Measurements from ENCODE around the gene NEGR1.

DNA sequence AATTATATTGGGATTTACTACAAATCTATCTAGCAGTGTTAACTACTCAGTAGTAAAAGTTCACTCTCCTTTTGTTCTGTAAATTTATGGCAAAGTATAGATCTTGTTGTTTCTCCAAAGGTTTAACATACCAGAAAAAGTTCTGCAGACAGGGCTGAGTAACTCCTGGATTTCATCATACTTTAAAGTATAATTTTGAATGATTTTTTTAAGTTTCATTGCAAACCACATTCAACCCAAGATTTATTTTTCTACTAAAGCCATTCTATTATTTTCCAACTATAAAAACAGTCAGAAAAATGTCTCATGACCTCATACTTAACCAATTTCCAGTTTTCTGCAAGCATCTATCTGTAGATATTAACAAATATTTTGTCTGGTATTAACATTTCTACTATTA lies 615.7 kb downstream of the NEGR1 start:
- no peak for TF ChIP-seq POLR2A (IDR thresholded peaks at IDR 0.05)
- TF ChIP-seq, protein P1, sequence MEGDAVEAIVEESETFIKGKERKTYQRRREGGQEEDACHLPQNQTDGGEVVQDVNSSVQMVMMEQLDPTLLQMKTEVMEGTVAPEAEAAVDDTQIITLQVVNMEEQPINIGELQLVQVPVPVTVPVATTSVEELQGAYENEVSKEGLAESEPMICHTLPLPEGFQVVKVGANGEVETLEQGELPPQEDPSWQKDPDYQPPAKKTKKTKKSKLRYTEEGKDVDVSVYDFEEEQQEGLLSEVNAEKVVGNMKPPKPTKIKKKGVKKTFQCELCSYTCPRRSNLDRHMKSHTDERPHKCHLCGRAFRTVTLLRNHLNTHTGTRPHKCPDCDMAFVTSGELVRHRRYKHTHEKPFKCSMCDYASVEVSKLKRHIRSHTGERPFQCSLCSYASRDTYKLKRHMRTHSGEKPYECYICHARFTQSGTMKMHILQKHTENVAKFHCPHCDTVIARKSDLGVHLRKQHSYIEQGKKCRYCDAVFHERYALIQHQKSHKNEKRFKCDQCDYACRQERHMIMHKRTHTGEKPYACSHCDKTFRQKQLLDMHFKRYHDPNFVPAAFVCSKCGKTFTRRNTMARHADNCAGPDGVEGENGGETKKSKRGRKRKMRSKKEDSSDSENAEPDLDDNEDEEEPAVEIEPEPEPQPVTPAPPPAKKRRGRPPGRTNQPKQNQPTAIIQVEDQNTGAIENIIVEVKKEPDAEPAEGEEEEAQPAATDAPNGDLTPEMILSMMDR (IDR thresholded peaks at IDR 0.05), result no peak

Measured in testis (tissue), 2 donors.